ENCODE results near the gene HELZ2.
"Not testable (repeated sequence)": the region's sequence is repeated elsewhere in the genome, so short reads cannot be mapped to it uniquely, and the experiment has no call there.

Gene HELZ2

GRCh38 chr20:63574156-63574828 lies at the start of gene HELZ2:
TSS of gene HELZ2 (minus strand) at chr20:63574239. CDS start at chr20:63572385, 1,854 bp downstream.
- peak in 1 of 3 donors; percentile 39 for DNase-seq (ENCODE audit: low read depth in 2 of 3, low spot score in 1 of 3)

GRCh38 chr20:63622732-63623131 lies 48.7 kb upstream of the HELZ2 start:
- DNase-seq (ENCODE audit: low read depth in 2 of 3, low spot score in 1 of 3), result no peak

GRCh38 chr20:63622096-63622495 lies 48.1 kb upstream of the HELZ2 start:
- DNase-seq (ENCODE audit: low read depth in 2 of 3, low spot score in 1 of 3), result no peak

GRCh38 chr20:63620991-63621390 lies 47.0 kb upstream of the HELZ2 start:
- no peak for DNase-seq (ENCODE audit: low read depth in 2 of 3, low spot score in 1 of 3)

DNA sequence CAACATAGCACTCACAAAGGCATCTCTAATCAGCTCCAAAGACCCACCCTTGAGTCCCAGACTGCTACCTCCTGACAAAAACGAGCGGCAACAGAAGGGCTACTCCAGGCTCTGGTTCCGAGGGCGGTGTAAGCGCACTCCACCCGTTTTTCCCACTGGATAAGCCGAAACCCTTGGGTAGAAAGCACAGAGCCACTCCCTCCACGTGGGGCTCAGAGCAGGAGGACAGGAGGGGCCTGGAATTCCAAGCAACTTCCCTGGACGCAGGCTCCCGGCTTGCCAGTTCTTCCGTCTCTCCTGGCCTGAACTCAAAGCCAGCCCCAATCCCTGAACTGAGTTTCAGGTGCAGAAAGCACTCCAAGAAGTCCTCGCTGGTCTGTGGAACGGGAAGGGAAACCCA lies 45.5 kb upstream of the HELZ2 start:
- no peak for DNase-seq (ENCODE audit: low read depth in 2 of 3, low spot score in 1 of 3)

DNA sequence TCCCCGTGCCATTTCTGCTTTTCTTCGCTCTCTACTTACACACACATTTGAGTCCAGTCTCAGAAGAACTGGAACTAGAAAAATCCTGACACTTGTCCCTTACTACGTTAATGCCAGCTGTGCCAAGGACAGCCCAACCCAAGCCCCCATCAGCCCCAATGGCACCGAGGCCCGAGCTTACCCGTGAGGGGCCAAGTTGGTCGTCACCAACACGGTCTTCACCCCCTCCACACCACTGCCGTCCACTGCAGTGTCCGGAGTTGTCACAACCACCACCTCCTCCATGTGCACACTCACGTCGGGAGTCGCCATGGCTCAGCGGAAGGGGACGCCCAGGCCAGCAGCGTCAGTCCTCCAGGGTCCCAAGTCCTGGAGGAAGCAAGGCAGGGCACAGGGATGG lies 45.0 kb upstream of the HELZ2 start:
- DNase-seq (ENCODE audit: low read depth in 2 of 3, low spot score in 1 of 3), result no peak

DNA sequence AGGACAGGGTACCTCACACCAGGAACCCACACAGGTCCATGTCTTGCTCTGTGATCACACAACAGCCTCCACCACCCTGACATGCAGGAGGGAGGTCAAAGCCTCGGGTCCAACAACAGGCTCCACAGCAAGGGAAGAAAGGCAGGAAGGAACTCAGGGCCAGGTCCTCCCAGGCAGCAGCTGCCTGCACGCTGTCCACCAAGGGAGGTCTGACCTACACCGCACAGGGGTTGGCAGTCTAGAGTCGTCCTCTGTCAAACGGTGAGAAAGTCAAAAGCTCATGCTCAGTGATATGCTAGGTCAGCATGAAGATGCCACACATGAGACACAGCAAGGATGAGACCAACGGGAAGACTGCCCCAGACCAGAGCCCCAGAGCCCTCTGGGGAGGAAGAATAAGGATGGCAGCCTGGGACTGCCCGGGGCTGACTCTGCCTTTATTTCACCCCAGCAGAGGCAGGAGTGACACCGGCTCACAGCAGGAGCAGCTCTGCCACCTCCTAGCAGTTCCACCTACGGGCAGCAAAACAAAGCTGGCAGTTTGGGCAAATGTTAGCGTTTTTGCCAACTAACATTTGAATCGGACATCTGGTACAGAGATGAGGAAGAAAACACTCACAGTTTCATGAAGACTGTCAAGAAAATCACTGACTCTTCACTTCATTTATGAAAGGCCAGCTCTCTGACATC lies 44.4 kb upstream of the HELZ2 start:
- no peak for DNase-seq (ENCODE audit: low read depth in 2 of 3, low spot score in 1 of 3)

- DNase-seq (ENCODE audit: low read depth in 2 of 3, low spot score in 1 of 3), result no peak
Measured at GRCh38 chr20:63617876-63618265, 43.8 kb upstream of the HELZ2 start.

- no peak for DNase-seq (ENCODE audit: low read depth in 2 of 3, low spot score in 1 of 3)
Measured at GRCh38 chr20:63617092-63617875, 43.2 kb upstream of the HELZ2 start.

- DNase-seq (ENCODE audit: low read depth in 2 of 3, low spot score in 1 of 3), result not testable (repeated sequence)
Measured at GRCh38 chr20:63613863-63614594, 40.0 kb upstream of the HELZ2 start.

DNA sequence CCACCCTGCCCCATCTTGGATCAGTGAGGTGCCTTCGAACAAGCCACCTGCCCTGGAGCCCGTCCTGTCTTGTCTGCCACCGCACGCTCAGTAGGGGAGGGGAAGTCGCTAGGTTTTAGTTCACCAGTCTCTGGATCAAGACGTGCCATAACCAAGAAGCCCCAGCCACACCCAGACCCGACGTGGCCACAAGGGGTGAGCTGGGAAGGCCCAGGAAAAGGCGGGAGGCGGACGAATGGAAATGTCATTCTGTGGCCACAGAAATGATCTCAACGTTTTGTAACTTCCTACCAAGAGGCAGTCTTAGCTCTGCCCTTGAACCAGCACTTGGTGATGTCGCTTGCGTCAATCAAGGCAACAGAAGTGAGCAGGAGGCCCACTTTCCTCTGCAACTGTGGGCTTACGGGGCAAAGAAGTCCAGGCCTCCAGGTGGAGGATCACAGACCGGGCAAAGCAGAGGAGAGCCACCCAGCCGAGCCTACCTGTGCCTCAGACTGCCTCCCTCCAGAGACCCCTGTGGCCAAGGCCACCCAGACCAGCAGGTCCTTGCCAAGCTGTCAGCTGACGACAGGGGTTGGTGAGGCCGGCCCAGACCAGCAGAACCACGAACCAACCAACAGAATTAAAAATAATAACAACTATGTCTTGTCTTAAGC lies 38.4 kb upstream of the HELZ2 start:
- no peak for DNase-seq (ENCODE audit: low read depth in 2 of 3, low spot score in 1 of 3)

- DNase-seq (ENCODE audit: low read depth in 2 of 3, low spot score in 1 of 3), result no peak
Measured at GRCh38 chr20:63611646-63612045, 37.6 kb upstream of the HELZ2 start.

DNA sequence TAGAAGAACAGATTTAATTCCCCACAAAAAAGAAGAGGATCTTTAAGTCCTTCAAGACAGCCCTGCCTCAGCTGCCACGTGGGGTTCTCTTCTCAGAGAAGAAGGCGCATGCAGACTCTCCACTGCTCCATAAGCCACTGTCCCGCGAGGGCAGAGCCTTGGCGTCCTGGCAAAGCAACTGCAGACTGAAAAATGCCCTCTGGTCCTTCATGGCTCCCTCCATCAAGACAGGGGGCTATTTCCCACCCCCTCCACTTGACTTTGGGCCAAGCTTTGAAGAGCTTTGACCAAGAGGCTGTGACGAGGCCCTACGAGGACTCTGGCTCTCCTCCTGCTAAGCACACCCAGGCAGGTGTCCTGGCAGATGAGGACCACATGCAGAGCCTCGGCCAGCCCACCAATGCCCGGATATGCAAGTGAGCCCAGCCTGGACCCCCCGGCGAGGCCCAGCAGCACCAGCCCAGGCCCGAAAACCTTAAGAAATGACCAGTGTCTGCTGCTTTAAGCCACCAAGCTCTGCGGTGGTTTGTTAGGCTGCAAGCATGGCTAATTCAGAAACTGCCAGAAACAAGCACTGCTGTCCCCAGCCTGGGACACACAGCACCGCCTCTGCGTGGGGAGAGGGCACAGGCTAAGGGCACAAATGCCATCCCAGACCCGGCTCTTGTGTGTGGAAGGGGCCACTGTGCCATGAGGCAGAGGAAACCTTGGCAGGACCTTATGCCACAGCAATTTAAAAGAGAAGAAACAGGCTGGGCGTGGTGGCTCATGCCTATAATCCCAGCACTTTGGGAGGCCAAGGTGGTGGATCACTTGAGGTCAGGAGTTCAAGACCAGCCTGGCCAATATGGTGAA lies 36.8 kb upstream of the HELZ2 start:
- no peak for DNase-seq (ENCODE audit: low read depth in 2 of 3, low spot score in 1 of 3)

- DNase-seq (ENCODE audit: low read depth in 2 of 3, low spot score in 1 of 3), result no peak
Measured at GRCh38 chr20:63606686-63607085, 32.6 kb upstream of the HELZ2 start.

- no peak for DNase-seq (ENCODE audit: low read depth in 2 of 3, low spot score in 1 of 3)
Measured at GRCh38 chr20:63602321-63602720, 28.3 kb upstream of the HELZ2 start.

DNA sequence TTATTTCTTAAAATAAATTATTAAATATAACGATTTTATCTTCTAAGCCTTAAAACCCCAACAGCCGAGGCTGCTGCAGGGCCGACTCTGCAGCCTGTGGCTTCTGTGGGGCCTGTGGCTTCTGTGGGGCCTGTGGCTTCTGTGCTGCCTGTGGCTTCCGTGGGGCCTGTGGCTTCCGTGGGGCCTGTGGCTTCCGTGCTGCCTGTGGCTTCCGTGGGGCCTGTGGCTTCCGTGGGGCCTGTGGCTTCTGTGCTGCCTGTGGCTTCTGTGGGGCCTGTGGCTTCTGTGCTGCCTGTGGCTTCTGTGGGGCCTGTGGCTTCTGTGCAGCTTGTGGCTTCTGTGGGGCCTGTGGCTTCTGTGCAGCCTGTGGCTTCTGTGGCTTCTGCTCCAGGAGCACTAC lies 27.6 kb upstream of the HELZ2 start:
- not testable (repeated sequence) for DNase-seq (ENCODE audit: low read depth in 2 of 3, low spot score in 1 of 3)

DNA sequence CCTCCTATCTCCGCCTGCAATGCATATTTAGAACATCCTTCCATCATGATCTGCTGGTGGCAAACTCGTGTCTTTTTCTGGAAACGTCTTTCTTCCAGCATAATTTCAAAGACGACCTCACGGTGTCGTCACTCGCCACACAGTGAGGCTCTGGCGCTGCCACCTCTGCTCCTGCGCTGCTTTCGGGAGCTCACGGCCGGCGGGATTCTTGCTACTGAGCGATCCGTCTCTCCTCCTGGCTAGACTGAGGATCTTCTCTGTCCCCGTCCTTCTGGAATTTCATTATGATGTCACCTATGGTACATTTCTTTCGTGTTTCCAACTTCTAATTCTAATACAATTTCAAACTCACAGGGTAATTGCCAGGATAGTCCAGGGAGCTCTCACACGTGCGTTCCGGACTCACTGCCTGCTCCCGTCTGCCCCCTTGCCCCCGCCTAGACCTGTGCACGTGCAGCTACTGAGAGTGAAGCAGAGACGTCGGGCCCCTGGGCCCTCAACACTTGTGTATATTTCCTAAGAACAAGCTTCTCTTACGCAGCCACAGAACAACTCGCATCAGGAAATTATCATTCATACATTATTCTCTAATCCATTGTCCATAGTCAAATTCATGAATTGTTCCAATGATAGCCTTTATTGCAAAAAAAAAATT lies 25.5 kb upstream of the HELZ2 start:
- no peak for DNase-seq (ENCODE audit: low read depth in 2 of 3, low spot score in 1 of 3)

- no peak for DNase-seq (ENCODE audit: low read depth in 2 of 3, low spot score in 1 of 3)
Measured at GRCh38 chr20:63598479-63599395, 24.7 kb upstream of the HELZ2 start.
